Measurements from ENCODE around the gene FLT3LG.

The FLT3LG gene

GRCh38 chr19:49473868-49474541 is at the start of gene FLT3LG:
Gene FLT3LG (plus strand): TSS chr19:49474215. CDS start chr19:49474640, 425 bp downstream.
- DNase-seq, result peak; percentile 89

- DNase-seq, result no peak
Observed at GRCh38 chr19:49425178-49425577, 48.8 kb upstream of the FLT3LG start, which contains the start of gene GFY. Gene GFY (plus strand): TSS chr19:49425388. CDS start chr19:49426431, 1,043 bp downstream.

- DNase-seq, result no peak
Observed at GRCh38 chr19:49425922-49426592, 48.0 kb upstream of the FLT3LG start.

- no peak for DNase-seq
Observed at GRCh38 chr19:49427339-49427738, 46.7 kb upstream of the FLT3LG start.

- DNase-seq, result peak; percentile 21
Observed at GRCh38 chr19:49427855-49428546, 46.0 kb upstream of the FLT3LG start.

- no peak for DNase-seq
Observed at GRCh38 chr19:49428547-49429451, 45.2 kb upstream of the FLT3LG start.

- DNase-seq, result no peak
Observed at GRCh38 chr19:49430172-49430677, 43.8 kb upstream of the FLT3LG start.

- no peak for DNase-seq
Observed at GRCh38 chr19:49430678-49431329, 43.2 kb upstream of the FLT3LG start.

- no peak for DNase-seq
Observed at GRCh38 chr19:49431330-49431749, 42.7 kb upstream of the FLT3LG start.

- no peak for DNase-seq
Observed at GRCh38 chr19:49432141-49433073, 41.6 kb upstream of the FLT3LG start.

GRCh38 chr19:49433240-49433901 is 40.6 kb upstream of the FLT3LG start:
- DNase-seq, result no peak

- no peak for DNase-seq
Observed at GRCh38 chr19:49434907-49435583, 39.0 kb upstream of the FLT3LG start.

- no peak for DNase-seq
Observed at GRCh38 chr19:49435670-49436069, 38.3 kb upstream of the FLT3LG start.

- no peak for DNase-seq
Observed at GRCh38 chr19:49436381-49437017, 37.5 kb upstream of the FLT3LG start.

- DNase-seq, result no peak
Observed at GRCh38 chr19:49437231-49437630, 36.8 kb upstream of the FLT3LG start.

GRCh38 chr19:49438261-49438660 is 35.8 kb upstream of the FLT3LG start:
- DNase-seq, result no peak

- no peak for DNase-seq
Observed at GRCh38 chr19:49439836-49440235, 34.2 kb upstream of the FLT3LG start.

- no peak for DNase-seq
Observed at GRCh38 chr19:49440439-49441209, 33.4 kb upstream of the FLT3LG start.
